ENCODE results near the gene BMAL1.

The BMAL1 gene

GRCh38 chr11:13260201-13260962, 17.2 kb upstream of the BMAL1 start:
- Histone ChIP-seq H3K4me1 (ENCODE audit: insufficient read depth, low read length, severe bottlenecking) (no peaks in the 10 kb centered on the region), H3K4me3 (ENCODE audit: low read depth, low read length, poor library complexity, severe bottlenecking) (no peak overlapping the region), H3K9me2 (ENCODE audit: low read depth, low read length) (no peaks in the 10 kb centered on the region), H3K27ac (ENCODE audit: low read depth, low read length, poor library complexity, severe bottlenecking) (no peak overlapping the region), H3F3A (ENCODE audit: insufficient read depth, low read length) (no peaks in the 10 kb centered on the region), H3K27me3 (ENCODE audit: insufficient read depth, low read length) (no peaks in the 10 kb centered on the region), H3K9ac (ENCODE audit: low read length) (no peak overlapping the region), H3K9me3 (ENCODE audit: low read length) (no peaks in the 10 kb centered on the region), H2AFZ (ENCODE audit: low read length) (no peak overlapping the region), H4K20me1 (ENCODE audit: insufficient read depth, low read length) (no peaks in the 10 kb centered on the region), H3K79me2 (ENCODE audit: insufficient read depth, low read length) (no peaks in the 10 kb centered on the region), H3K36me3 (ENCODE audit: insufficient read depth, low read length) (no peaks in the 10 kb centered on the region), H3K4me2 (ENCODE audit: low read length) (no peak overlapping the region)
- no peak for TF ChIP-seq CTCF (IDR thresholded peaks at IDR 0.05; ENCODE audit: low read length)
- no peak for TF ChIP-seq EZH2 (IDR thresholded peaks at IDR 0.05; ENCODE audit: borderline replicate concordance, low read length)

GRCh38 chr11:13260963-13261588, 16.5 kb upstream of the BMAL1 start:
- H4K20me1 ChIP-seq (ENCODE audit: insufficient read depth, low read length) = no peaks in the 10 kb centered on the region
- no peak overlapping the region for H3K9ac ChIP-seq (ENCODE audit: low read length)
- no peaks in the 10 kb centered on the region for H3K79me2 ChIP-seq (ENCODE audit: insufficient read depth, low read length)
- TF ChIP-seq EZH2 (IDR thresholded peaks at IDR 0.05; ENCODE audit: borderline replicate concordance, low read length) (no peak), CTCF (IDR thresholded peaks at IDR 0.05; ENCODE audit: low read length) (no peak)
- no peak overlapping the region for H3K27ac ChIP-seq (ENCODE audit: low read depth, low read length, poor library complexity, severe bottlenecking)
- no peaks in the 10 kb centered on the region for H3K9me3 ChIP-seq (ENCODE audit: low read length)
- no peaks in the 10 kb centered on the region for H3K36me3 ChIP-seq (ENCODE audit: insufficient read depth, low read length)
- no peaks in the 10 kb centered on the region for H3K9me2 ChIP-seq (ENCODE audit: low read depth, low read length)
- no peak overlapping the region for H3K4me2 ChIP-seq (ENCODE audit: low read length)
- no peaks in the 10 kb centered on the region for H3K4me1 ChIP-seq (ENCODE audit: insufficient read depth, low read length, severe bottlenecking)
- H3K4me3 ChIP-seq (ENCODE audit: low read depth, low read length, poor library complexity, severe bottlenecking) = no peak overlapping the region
- H2AFZ ChIP-seq (ENCODE audit: low read length) = no peak overlapping the region
- no peaks in the 10 kb centered on the region for H3F3A ChIP-seq (ENCODE audit: insufficient read depth, low read length)
- H3K27me3 ChIP-seq (ENCODE audit: insufficient read depth, low read length) = no peaks in the 10 kb centered on the region

GRCh38 chr11:13261591-13262061, 16.0 kb upstream of the BMAL1 start:
- no peak overlapping the region for H3K9ac ChIP-seq (ENCODE audit: low read length)
- no peaks in the 10 kb centered on the region for H3K27me3 ChIP-seq (ENCODE audit: insufficient read depth, low read length)
- no peaks in the 10 kb centered on the region for H3K9me2 ChIP-seq (ENCODE audit: low read depth, low read length)
- no peaks in the 10 kb centered on the region for H3K79me2 ChIP-seq (ENCODE audit: insufficient read depth, low read length)
- no peaks in the 10 kb centered on the region for H3K36me3 ChIP-seq (ENCODE audit: insufficient read depth, low read length)
- no peak overlapping the region for H3K4me3 ChIP-seq (ENCODE audit: low read depth, low read length, poor library complexity, severe bottlenecking)
- no peak overlapping the region for H3K27ac ChIP-seq (ENCODE audit: low read depth, low read length, poor library complexity, severe bottlenecking)
- H3K4me1 ChIP-seq (ENCODE audit: insufficient read depth, low read length, severe bottlenecking) = no peaks in the 10 kb centered on the region
- no peak overlapping the region for H2AFZ ChIP-seq (ENCODE audit: low read length)
- no peaks in the 10 kb centered on the region for H3F3A ChIP-seq (ENCODE audit: insufficient read depth, low read length)
- no peaks in the 10 kb centered on the region for H4K20me1 ChIP-seq (ENCODE audit: insufficient read depth, low read length)
- H3K9me3 ChIP-seq (ENCODE audit: low read length) = no peaks in the 10 kb centered on the region
- no peak overlapping the region for H3K4me2 ChIP-seq (ENCODE audit: low read length)
- TF ChIP-seq EZH2 (IDR thresholded peaks at IDR 0.05; ENCODE audit: borderline replicate concordance, low read length) (no peak), CTCF (IDR thresholded peaks at IDR 0.05; ENCODE audit: low read length) (no peak)

All from OCI-LY1 (cell line).